Breast epithelium (tissue), 4 donors: ENCODE measurements around the gene TGFBR1. TPM values are rescaled to one million over a fixed set of nuclear protein-coding genes. Genes with fewer than 3 reads are reported as not detected.
"Not testable (repeated sequence)": the region's sequence is repeated elsewhere in the genome, so short reads cannot be mapped to it uniquely, and the experiment has no call there.

ENCODE experiments used
- DNase-seq, 2 donors: peaks; one replicate each; pipeline ENCODE4 v3.0.0-alpha.2; 2019; ENCODE audit warnings: low spot score in 2 of 2
- H3K27ac ChIP-seq, 2 donors: fragments of 200-600 bp; sonication (generic) in 1 of 2; one replicate each; pipeline ENCODE4 v1.5.1; 2016 to 2019; ENCODE audit warnings: mild to moderate bottlenecking in 1 of 2
- H3K27me3 ChIP-seq, 2 donors: fragments of 200-600 bp; sonication (generic) in 1 of 2; one replicate each; pipeline versions ENCODE4 v1.5.1 to v1.6.0; 2017 to 2019; ENCODE audit warnings: control low read depth in 1 of 2, mild to moderate bottlenecking in 1 of 2
- H3K36me3 ChIP-seq: fragments of 200-600 bp; one replicate; pipeline ENCODE4 v1.5.1; 2019
- H3K4me1 ChIP-seq, 2 donors: fragments of 200-600 bp; sonication (generic); one replicate each; pipeline ENCODE4 v1.5.1; 2016 to 2019; ENCODE audit warnings: control low read depth in 1 of 2
- H3K4me3 ChIP-seq, 3 donors: fragments of 200-600 bp; sonication (generic); 1 replicate in 2 of 3; 2 replicates in 1 of 3; pipeline ENCODE4 v1.5.1; 2016 to 2019; ENCODE audit warnings: mild to moderate bottlenecking in 3 of 3, moderate library complexity in 2 of 3
- H3K9me3 ChIP-seq, 2 donors: fragments of 200-600 bp; sonication (generic) in 1 of 2; one replicate each; pipeline ENCODE4 v1.5.1; 2016 to 2019; ENCODE audit warnings: control low read depth in 1 of 2
- POLR2A ChIP-seq: fragments of 450-650 bp; IDR thresholded peaks from one replicate; pipeline ENCODE4 v1.6.1; 2016; ENCODE audit warnings: antibody characterized with exemption, mild to moderate bottlenecking, moderate library complexity
- POLR2AphosphoS5 ChIP-seq, 3 donors: sonication (generic); formaldehyde crosslinking; IDR thresholded peaks; one replicate each; pipeline ENCODE4 v1.6.1; 2017; ENCODE audit warnings: antibody characterized with exemption in 3 of 3
- intact Hi-C: fragments of 100-400 bp; cut with DNase I; formaldehyde crosslinking; loops from one replicate; pipeline ENCODE4 v1.15.1; 2023; ENCODE audit warnings: low total_unique reads
- total RNA-seq, 3 donors: library from RNA; depleted of rRNA; stranded (reverse); fragments of >200 nt; gene quantifications; one replicate each; pipeline ENCODE4 v1.1.0, GENCODE V29; 2016
- TF ChIP-seq, protein P1 (sequence below), 3 donors: fragments of 450-650 bp; IDR thresholded peaks; one replicate each; pipeline ENCODE4 v1.5.1; 2016 to 2017; ENCODE audit warnings: antibody characterized with exemption in 3 of 3, mild to moderate bottlenecking in 3 of 3, moderate library complexity in 3 of 3

Gene TGFBR1
- total RNA-seq, 3 donors from 2014 or later: 33.1 to 35.4 (median 34.5) TPM

DNA sequence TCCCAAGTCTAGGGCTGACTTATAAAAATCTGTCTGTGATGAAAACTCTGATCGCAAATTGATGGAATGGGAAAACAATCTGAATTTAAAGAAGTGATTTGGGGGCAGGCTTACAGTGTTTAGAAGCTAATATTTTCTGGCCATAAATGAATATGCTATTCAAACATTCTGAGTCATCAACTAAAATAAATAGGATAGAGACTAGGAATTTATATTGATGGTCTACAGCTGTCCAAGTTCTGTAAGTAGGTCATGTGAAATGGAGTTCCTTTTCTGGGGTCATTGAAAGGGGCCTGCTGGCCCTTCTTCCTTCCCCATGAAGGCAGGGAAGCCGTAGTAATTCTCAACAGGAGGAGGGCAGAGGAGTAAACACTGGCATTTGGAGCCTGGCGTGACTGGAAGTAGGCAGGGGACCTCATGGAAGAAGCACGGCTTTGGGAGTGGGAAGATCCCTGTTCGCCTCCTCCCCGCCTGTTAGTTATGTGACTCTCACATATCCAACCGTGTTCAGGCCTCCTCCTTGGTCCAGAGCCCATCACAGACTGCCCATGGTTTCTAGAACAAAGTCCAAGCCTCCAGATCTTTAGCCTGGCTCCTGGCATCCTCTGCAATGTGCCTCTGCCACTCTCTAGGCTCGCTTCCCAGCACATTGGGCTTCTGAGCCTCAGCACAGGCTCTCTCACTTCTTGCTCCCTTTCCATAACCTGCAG lies 85.1 kb downstream of the TGFBR1 start:
- Histone ChIP-seq H3K4me1 (no peaks in the 10 kb centered on the region), H3K4me3 (no peak overlapping the region), H3K9me3 (no peaks in the 10 kb centered on the region), H3K36me3 (no peaks in the 10 kb centered on the region), H3K27ac (no peak overlapping the region), H3K27me3 (no peaks in the 10 kb centered on the region)
- intact Hi-C loops: no loop called here
- no peak for DNase-seq
- TF ChIP-seq, protein P1, sequence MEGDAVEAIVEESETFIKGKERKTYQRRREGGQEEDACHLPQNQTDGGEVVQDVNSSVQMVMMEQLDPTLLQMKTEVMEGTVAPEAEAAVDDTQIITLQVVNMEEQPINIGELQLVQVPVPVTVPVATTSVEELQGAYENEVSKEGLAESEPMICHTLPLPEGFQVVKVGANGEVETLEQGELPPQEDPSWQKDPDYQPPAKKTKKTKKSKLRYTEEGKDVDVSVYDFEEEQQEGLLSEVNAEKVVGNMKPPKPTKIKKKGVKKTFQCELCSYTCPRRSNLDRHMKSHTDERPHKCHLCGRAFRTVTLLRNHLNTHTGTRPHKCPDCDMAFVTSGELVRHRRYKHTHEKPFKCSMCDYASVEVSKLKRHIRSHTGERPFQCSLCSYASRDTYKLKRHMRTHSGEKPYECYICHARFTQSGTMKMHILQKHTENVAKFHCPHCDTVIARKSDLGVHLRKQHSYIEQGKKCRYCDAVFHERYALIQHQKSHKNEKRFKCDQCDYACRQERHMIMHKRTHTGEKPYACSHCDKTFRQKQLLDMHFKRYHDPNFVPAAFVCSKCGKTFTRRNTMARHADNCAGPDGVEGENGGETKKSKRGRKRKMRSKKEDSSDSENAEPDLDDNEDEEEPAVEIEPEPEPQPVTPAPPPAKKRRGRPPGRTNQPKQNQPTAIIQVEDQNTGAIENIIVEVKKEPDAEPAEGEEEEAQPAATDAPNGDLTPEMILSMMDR (IDR thresholded peaks at IDR 0.05): no peak
- TF ChIP-seq POLR2A (no peak), POLR2AphosphoS5 (IDR thresholded peaks at IDR 0.05) (no peak)

DNA sequence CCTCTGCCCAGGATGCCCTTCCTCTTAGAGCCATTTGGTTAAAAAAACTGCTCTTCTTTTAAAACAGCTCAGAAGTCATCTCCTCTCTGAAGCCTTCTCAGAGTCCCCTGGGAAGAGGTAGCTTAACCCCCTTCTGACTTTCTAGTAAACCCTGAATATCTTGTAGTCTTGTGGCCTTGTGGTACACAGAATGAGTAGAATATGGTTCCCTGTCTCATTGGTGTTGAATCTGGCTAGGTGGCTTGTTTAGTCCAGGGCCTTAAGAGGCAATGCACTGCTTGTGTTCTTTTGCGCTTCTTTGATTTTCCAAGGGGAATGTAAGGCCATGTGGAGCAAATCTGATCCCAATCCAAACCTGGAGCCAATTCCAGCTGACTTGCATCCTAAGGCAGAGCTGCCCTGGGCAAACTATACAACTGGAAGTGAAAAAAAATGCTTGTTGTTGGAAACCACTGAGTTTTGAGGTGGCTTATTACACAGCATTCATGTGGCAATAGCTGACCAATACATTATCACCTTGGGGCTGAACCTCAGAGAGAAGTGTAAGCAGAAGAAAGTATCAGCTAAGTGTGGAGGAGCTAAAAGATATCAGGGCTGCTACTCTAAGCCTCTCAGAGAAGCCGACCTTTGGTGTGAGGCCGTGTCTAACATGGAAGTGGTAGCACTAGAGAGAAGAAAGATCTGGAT lies 85.8 kb downstream of the TGFBR1 start:
- Histone ChIP-seq H3K36me3 (no peaks in the 10 kb centered on the region), H3K4me1 (no peaks in the 10 kb centered on the region), H3K4me3 (no peak overlapping the region), H3K27ac (no peak overlapping the region), H3K9me3 (no peaks in the 10 kb centered on the region), H3K27me3 (no peaks in the 10 kb centered on the region)
- no peak for DNase-seq
- TF ChIP-seq POLR2AphosphoS5 (IDR thresholded peaks at IDR 0.05) (no peak), POLR2A (no peak)
- TF ChIP-seq, protein P1 (IDR thresholded peaks at IDR 0.05): no peak
- intact Hi-C loops: no loop called here

DNA sequence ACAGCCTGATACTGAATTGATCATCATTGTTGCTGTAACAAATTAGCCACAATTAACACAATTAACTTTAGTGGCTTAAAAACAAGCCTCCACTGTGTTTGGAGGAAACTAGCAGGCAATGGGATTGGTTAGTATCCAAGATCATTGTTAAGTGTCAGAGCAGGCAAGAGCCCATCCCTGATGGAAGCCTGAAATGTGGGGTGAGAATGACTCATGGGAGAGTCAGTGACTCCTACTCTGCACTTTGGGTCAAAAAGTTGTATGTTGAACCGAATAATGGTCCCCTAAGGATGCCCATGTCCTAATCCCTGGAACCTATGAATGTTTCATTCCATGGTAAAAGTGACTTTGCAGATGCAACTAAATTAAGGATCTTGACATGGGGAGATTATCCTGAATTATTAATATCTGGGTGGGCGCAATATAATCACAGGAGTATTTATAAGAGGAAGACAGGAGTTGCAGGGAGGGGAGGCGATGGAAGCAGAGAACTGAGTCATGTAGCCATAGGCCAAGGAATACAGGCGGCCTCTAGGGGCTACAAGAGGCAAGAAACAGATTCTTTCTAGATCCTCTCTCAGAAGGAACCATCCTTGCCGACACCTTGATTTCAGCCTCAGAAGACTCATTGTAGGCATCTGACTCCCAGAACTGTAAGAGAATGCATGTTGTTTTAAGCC lies 88.0 kb downstream of the TGFBR1 start:
- Histone ChIP-seq H3K9me3 (no peaks in the 10 kb centered on the region), H3K36me3 (no peaks in the 10 kb centered on the region), H3K4me3 (no peak overlapping the region), H3K4me1 (no peaks in the 10 kb centered on the region), H3K27ac (no peak overlapping the region), H3K27me3 (no peaks in the 10 kb centered on the region)
- intact Hi-C loops: loop anchor here (1.0 kb wide), 1 partner anchor 28 kb away; the partner anchor contains the start of gene ALG2
- DNase-seq: no peak
- TF ChIP-seq, protein P1 (IDR thresholded peaks at IDR 0.05): no peak
- no peak for TF ChIP-seq POLR2A
- no peak for TF ChIP-seq POLR2AphosphoS5 (IDR thresholded peaks at IDR 0.05)

DNA sequence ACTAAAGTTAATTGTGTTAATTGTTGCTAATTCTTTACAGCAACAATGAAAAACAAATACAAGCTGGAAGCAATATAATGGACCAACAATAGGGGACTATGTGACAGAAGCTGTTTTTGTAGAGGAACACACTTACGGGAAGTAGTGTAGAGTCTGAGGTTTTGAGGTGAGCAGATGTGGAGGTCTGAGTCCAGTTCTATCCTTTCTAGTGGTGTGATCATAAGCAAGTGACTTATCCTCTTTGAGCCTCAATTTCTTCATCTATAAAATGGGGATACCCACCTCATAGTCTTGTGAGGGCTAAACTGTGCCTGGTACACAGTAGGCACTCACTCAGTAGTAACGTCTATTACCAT lies 88.5 kb downstream of the TGFBR1 start:
- no peak overlapping the region for H3K27ac ChIP-seq
- no peak for DNase-seq
- no peaks in the 10 kb centered on the region for H3K9me3 ChIP-seq
- no peaks in the 10 kb centered on the region for H3K4me1 ChIP-seq
- no peak overlapping the region for H3K4me3 ChIP-seq
- intact Hi-C loops: no loop called here
- H3K36me3 ChIP-seq: no peaks in the 10 kb centered on the region
- TF ChIP-seq, protein P1 (IDR thresholded peaks at IDR 0.05): no peak
- TF ChIP-seq POLR2A: no peak
- TF ChIP-seq POLR2AphosphoS5 (IDR thresholded peaks at IDR 0.05): no peak
- H3K27me3 ChIP-seq: no peaks in the 10 kb centered on the region

DNA sequence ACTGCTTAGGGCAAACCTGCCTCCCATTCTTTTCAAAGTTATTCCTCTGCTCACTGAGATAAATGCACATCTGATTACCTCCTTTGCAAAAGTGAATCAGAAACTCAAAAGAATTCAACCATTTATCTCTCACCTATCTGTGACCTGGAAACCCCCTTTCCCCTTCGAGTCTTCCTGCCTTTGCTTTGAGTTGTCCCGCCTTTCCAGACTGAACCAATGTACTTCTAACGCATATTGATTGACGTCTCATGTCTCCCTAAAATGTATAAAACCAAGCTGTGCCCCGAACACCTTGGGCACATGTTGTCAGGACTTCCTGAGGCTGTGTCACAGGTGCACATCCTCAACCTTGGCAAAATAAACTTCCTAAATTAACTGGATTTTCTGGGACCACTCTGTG lies 91.6 kb downstream of the TGFBR1 start:
- H3K4me3 ChIP-seq, H3K27me3 ChIP-seq, H3K36me3 ChIP-seq, H3K27ac ChIP-seq, intact Hi-C loops, DNase-seq, H3K9me3 ChIP-seq, H3K4me1 ChIP-seq: not testable (repeated sequence)
